Sigmoid colon (tissue), 4 donors: ENCODE data around the gene PDZD7.

Source experiments
- EP300 ChIP-seq, 4 donors: sonication (generic); formaldehyde crosslinking; IDR thresholded peaks; one replicate each; pipeline ENCODE4 v1.6.1; 2017; ENCODE audit warnings: antibody characterized with exemption in 4 of 4
- POLR2A ChIP-seq, 2 donors: fragments of 450-650 bp; IDR thresholded peaks; one replicate each; pipeline ENCODE4 v1.6.1; 2016; ENCODE audit warnings: antibody characterized with exemption in 2 of 2, mild to moderate bottlenecking in 2 of 2, moderate library complexity in 2 of 2

GRCh38 chr10:100963826-100964225 is 67.1 kb downstream of the PDZD7 start:
- TF ChIP-seq EP300 (IDR thresholded peaks at IDR 0.05) = no peak
- no peak for TF ChIP-seq POLR2A (IDR thresholded peaks at IDR 0.05)
